ENCODE measurements around the gene ECHDC1.
"Not testable (repeated sequence)": the region's sequence is repeated elsewhere in the genome, so short reads cannot be mapped to it uniquely, and the experiment has no call there.

ECHDC1 gene

GRCh38 chr6:127342946-127343808, at the start of gene ECHDC1:
ECHDC1 (minus strand) TSS chr6:127343609; CDS start chr6:127331028, 12,581 bp downstream.
- Mint-ChIP-seq H3K4me3 (no peak within 1 kb of the TSS), H3K9me3 (no peaks in the 10 kb centered on the region), H3K4me1 (peaks cover 11 to 13% of the 10 kb centered on the region in 2 donors), H3K27me3 (no peaks in the 10 kb centered on the region), H3K36me3 (peaks cover 3 to 14% of the 10 kb centered on the region in 2 donors), H3K27ac (no peak within 1 kb of the TSS)
- DNase-seq, result peak; percentile 66
- peak; percentile 79 to 81 for ATAC-seq (replicated peaks)

- ATAC-seq (replicated peaks), result no peak
- no peak overlapping the region for H3K27ac Mint-ChIP-seq
Measured at GRCh38 chr6:127392301-127392700, 48.9 kb upstream of the ECHDC1 start.

GRCh38 chr6:127391094-127391953, 47.9 kb upstream of the ECHDC1 start:
- ATAC-seq (replicated peaks) (no peak), DNase-seq (no peak)
- H3K27me3 Mint-ChIP-seq, result no peaks in the 10 kb centered on the region
- H3K9me3 Mint-ChIP-seq, result no peaks in the 10 kb centered on the region
- H3K36me3 Mint-ChIP-seq, result no peaks in the 10 kb centered on the region
- H3K4me3 Mint-ChIP-seq, result no peak overlapping the region
- no peak overlapping the region for H3K27ac Mint-ChIP-seq
- peaks cover 0 to 2% of the 10 kb centered on the region in 2 donors for H3K4me1 Mint-ChIP-seq

More at GRCh38 chr6:127392301-127392700, 48.9 kb upstream of the ECHDC1 start:
- H3K4me1 Mint-ChIP-seq, result peaks cover 0 to 2% of the 10 kb centered on the region in 2 donors
- DNase-seq, result no peak
- no peaks in the 10 kb centered on the region for H3K36me3 Mint-ChIP-seq
- no peaks in the 10 kb centered on the region for H3K27me3 Mint-ChIP-seq
- no peaks in the 10 kb centered on the region for H3K9me3 Mint-ChIP-seq
- H3K4me3 Mint-ChIP-seq, result no peak overlapping the region

GRCh38 chr6:127389706-127390105, 46.3 kb upstream of the ECHDC1 start:
- no peak overlapping the region for H3K27ac Mint-ChIP-seq
- no peak overlapping the region for H3K4me3 Mint-ChIP-seq
- H3K9me3 Mint-ChIP-seq, result no peaks in the 10 kb centered on the region
- H3K36me3 Mint-ChIP-seq, result no peaks in the 10 kb centered on the region
- DNase-seq (no peak), ATAC-seq (replicated peaks) (no peak)
- no peaks in the 10 kb centered on the region for H3K4me1 Mint-ChIP-seq
- H3K27me3 Mint-ChIP-seq, result no peaks in the 10 kb centered on the region

- DNase-seq (no peak), ATAC-seq (replicated peaks) (no peak)
- no peaks in the 10 kb centered on the region for H3K9me3 Mint-ChIP-seq
- H3K27me3 Mint-ChIP-seq, result no peaks in the 10 kb centered on the region
- no peaks in the 10 kb centered on the region for H3K36me3 Mint-ChIP-seq
- no peak overlapping the region for H3K4me3 Mint-ChIP-seq
- no peak overlapping the region for H3K27ac Mint-ChIP-seq
- H3K4me1 Mint-ChIP-seq, result peaks cover 6 to 10% of the 10 kb centered on the region in 2 donors
Measured at GRCh38 chr6:127385668-127386430, 42.4 kb upstream of the ECHDC1 start.

- peaks cover 6 to 10% of the 10 kb centered on the region in 2 donors for H3K4me1 Mint-ChIP-seq
- not testable (repeated sequence) for H3K27me3 Mint-ChIP-seq; H3K36me3 Mint-ChIP-seq; H3K4me3 Mint-ChIP-seq; H3K9me3 Mint-ChIP-seq; H3K27ac Mint-ChIP-seq; ATAC-seq (replicated peaks); DNase-seq
Measured at GRCh38 chr6:127384848-127385247, 41.4 kb upstream of the ECHDC1 start.

GRCh38 chr6:127383988-127384387, 40.6 kb upstream of the ECHDC1 start:
- H3K9me3 Mint-ChIP-seq, result no peaks in the 10 kb centered on the region
- H3K27me3 Mint-ChIP-seq, result no peaks in the 10 kb centered on the region
- H3K4me3 Mint-ChIP-seq, result no peak overlapping the region
- peaks cover 6 to 10% of the 10 kb centered on the region in 2 donors for H3K4me1 Mint-ChIP-seq
- H3K36me3 Mint-ChIP-seq, result no peaks in the 10 kb centered on the region
- ATAC-seq (replicated peaks), result no peak
- no peak for DNase-seq
- no peak overlapping the region for H3K27ac Mint-ChIP-seq

GRCh38 chr6:127382413-127382812, 39.0 kb upstream of the ECHDC1 start:
- ATAC-seq (replicated peaks), result peak in 1 of 2 donors; percentile 43
- no peak overlapping the region for H3K27ac Mint-ChIP-seq
- H3K36me3 Mint-ChIP-seq, result peaks cover 0 to 2% of the 10 kb centered on the region in 2 donors
- no peaks in the 10 kb centered on the region for H3K27me3 Mint-ChIP-seq
- H3K9me3 Mint-ChIP-seq, result no peaks in the 10 kb centered on the region
- H3K4me1 Mint-ChIP-seq, result peaks cover 6 to 10% of the 10 kb centered on the region in 2 donors
- no peak for DNase-seq
- H3K4me3 Mint-ChIP-seq, result no peak overlapping the region

GRCh38 chr6:127381384-127381783, 38.0 kb upstream of the ECHDC1 start:
- ATAC-seq (replicated peaks) (peak; percentile 74 to 75), DNase-seq (no peak)
- Mint-ChIP-seq H3K27me3 (no peaks in the 10 kb centered on the region), H3K9me3 (no peaks in the 10 kb centered on the region), H3K36me3 (peaks cover 0 to 3% of the 10 kb centered on the region in 2 donors), H3K27ac (no peak overlapping the region), H3K4me3 (no peak overlapping the region), H3K4me1 (peaks cover 6 to 10% of the 10 kb centered on the region in 2 donors)

- no peak for DNase-seq
Measured at GRCh38 chr6:127376685-127377084, 33.3 kb upstream of the ECHDC1 start.

GRCh38 chr6:127367023-127367375, 23.6 kb upstream of the ECHDC1 start:
- Mint-ChIP-seq H3K36me3 (peaks cover 5 to 18% of the 10 kb centered on the region in 2 donors), H3K4me1 (no peaks in the 10 kb centered on the region), H3K27ac (no peak overlapping the region)

More at GRCh38 chr6:127376685-127377084, 33.3 kb upstream of the ECHDC1 start:
- Mint-ChIP-seq H3K27ac (no peak overlapping the region), H3K9me3 (peaks cover 2 to 3% of the 10 kb centered on the region in 2 donors), H3K27me3 (no peaks in the 10 kb centered on the region), H3K36me3 (peaks cover 5 to 11% of the 10 kb centered on the region in 2 donors), H3K4me3 (no peak overlapping the region), H3K4me1 (peaks cover 2 to 5% of the 10 kb centered on the region in 2 donors)
- ATAC-seq (replicated peaks), result no peak

GRCh38 chr6:127366282-127367022, 23.0 kb upstream of the ECHDC1 start:
- H3K27me3 Mint-ChIP-seq, result no peaks in the 10 kb centered on the region
- peaks cover 0 to 6% of the 10 kb centered on the region in 2 donors for H3K9me3 Mint-ChIP-seq
- H3K27ac Mint-ChIP-seq, result no peak overlapping the region
- peaks cover 8 to 13% of the 10 kb centered on the region in 2 donors for H3K36me3 Mint-ChIP-seq
- no peak for DNase-seq
- no peaks in the 10 kb centered on the region for H3K4me1 Mint-ChIP-seq
- ATAC-seq (replicated peaks), result no peak
- no peak overlapping the region for H3K4me3 Mint-ChIP-seq

More at GRCh38 chr6:127367023-127367375, 23.6 kb upstream of the ECHDC1 start:
- DNase-seq, result no peak
- Mint-ChIP-seq H3K27me3 (no peaks in the 10 kb centered on the region), H3K4me3 (no peak overlapping the region), H3K9me3 (peaks cover 3 to 9% of the 10 kb centered on the region in 2 donors)
- ATAC-seq (replicated peaks), result no peak

GRCh38 chr6:127365874-127366273, 22.5 kb upstream of the ECHDC1 start:
- Mint-ChIP-seq H3K27me3 (no peaks in the 10 kb centered on the region), H3K9me3 (peaks cover 0 to 4% of the 10 kb centered on the region in 2 donors), H3K27ac (no peak overlapping the region), H3K4me1 (no peaks in the 10 kb centered on the region), H3K36me3 (peaks cover 9 to 13% of the 10 kb centered on the region in 2 donors), H3K4me3 (no peak overlapping the region)
- DNase-seq (no peak), ATAC-seq (replicated peaks) (no peak)

Measured in stimulated activated naive B cell treated with anti-CD40 and anti-IgM and Interleukin-4, amounts not matched to agents 10 μg/mL and 1 μg/mL and 100 μg/mL, for 72 hours (primary cell).